ENCODE measurements around the gene ZNF705A. TPM values are rescaled to one million over a fixed set of nuclear protein-coding genes. Genes with fewer than 3 reads are reported as not detected.
"Not testable (repeated sequence)": the region's sequence is repeated elsewhere in the genome, so short reads cannot be mapped to it uniquely, and the experiment has no call there.

ZNF705A gene
- total and polyA plus RNA-seq, 9 donors = 0.24 to 0.59 TPM; not detected in 7

- Histone ChIP-seq H3K36me3 (ENCODE audit: control insufficient read depth, insufficient read depth, low read length) (no peaks in the 10 kb centered on the region), H3K4me3 (ENCODE audit: low read length) (no peak overlapping the region)
- no peak for DNase-seq
Measured at GRCh38 chr12:8143261-8143660, 13.6 kb upstream of the ZNF705A start.

GRCh38 chr12:8145754-8146441 lies 10.9 kb upstream of the ZNF705A start:
- Histone ChIP-seq H3K36me3 (ENCODE audit: control insufficient read depth, insufficient read depth, low read length) (no peaks in the 10 kb centered on the region), H3K27me3 (ENCODE audit: control insufficient read depth, insufficient read depth, low read length) (no peaks in the 10 kb centered on the region), H3K27ac (ENCODE audit: low read length) (no peak overlapping the region), H3K9me3 (replicated peaks; ENCODE audit: control insufficient read depth, low read depth, low read length) (peaks cover 2% of the 10 kb centered on the region), H3K4me3 (ENCODE audit: low read length) (no peak overlapping the region), H3K4me1 (ENCODE audit: control insufficient read depth, insufficient read depth, low read length) (peaks cover 11% of the 10 kb centered on the region)
- 46% methylated on average over 19 of the region's 19 CpGs for WGBS (ENCODE audit: insufficient coverage)
- peak; percentile 50 for DNase-seq

More at GRCh38 chr12:8143261-8143660, 13.6 kb upstream of the ZNF705A start:
- no peaks in the 10 kb centered on the region for H3K27me3 ChIP-seq (ENCODE audit: control insufficient read depth, insufficient read depth, low read length)
- peaks cover 11% of the 10 kb centered on the region for H3K4me1 ChIP-seq (ENCODE audit: control insufficient read depth, insufficient read depth, low read length)
- H3K27ac ChIP-seq (ENCODE audit: low read length) = no peak overlapping the region
- H3K9me3 ChIP-seq (replicated peaks; ENCODE audit: control insufficient read depth, low read depth, low read length) = peaks cover 2% of the 10 kb centered on the region

- Histone ChIP-seq H3K4me3 (ENCODE audit: low read length) (no peak overlapping the region), H3K36me3 (ENCODE audit: control insufficient read depth, insufficient read depth, low read length) (no peaks in the 10 kb centered on the region), H3K9me3 (replicated peaks; ENCODE audit: control insufficient read depth, low read depth, low read length) (peaks cover 2% of the 10 kb centered on the region), H3K27ac (ENCODE audit: low read length) (no peak overlapping the region), H3K27me3 (ENCODE audit: control insufficient read depth, insufficient read depth, low read length) (no peaks in the 10 kb centered on the region), H3K4me1 (ENCODE audit: control insufficient read depth, insufficient read depth, low read length) (peaks cover 11% of the 10 kb centered on the region)
- no peak for DNase-seq
- WGBS (ENCODE audit: insufficient coverage) = 80% methylated on average over 1 of the region's 4 CpGs
Measured at GRCh38 chr12:8146442-8146771, 10.4 kb upstream of the ZNF705A start.

GRCh38 chr12:8154526-8154925 lies 2.3 kb upstream of the ZNF705A start:
- H3K27me3 ChIP-seq (ENCODE audit: control insufficient read depth, insufficient read depth, low read length) = no peaks in the 10 kb centered on the region
- H3K4me3 ChIP-seq (ENCODE audit: low read length) = no peak overlapping the region
- H3K36me3 ChIP-seq (ENCODE audit: control insufficient read depth, insufficient read depth, low read length) = no peaks in the 10 kb centered on the region
- no peak for DNase-seq
- no peaks in the 10 kb centered on the region for H3K9me3 ChIP-seq (replicated peaks; ENCODE audit: control insufficient read depth, low read depth, low read length)
- no peak overlapping the region for H3K27ac ChIP-seq (ENCODE audit: low read length)
- no peaks in the 10 kb centered on the region for H3K4me1 ChIP-seq (ENCODE audit: control insufficient read depth, insufficient read depth, low read length)

- no CpG with 5 or more reads among the region's 2 CpGs for WGBS (ENCODE audit: insufficient coverage)
- Histone ChIP-seq H3K27me3 (ENCODE audit: control insufficient read depth, insufficient read depth, low read length) (no peaks in the 10 kb centered on the region), H3K4me3 (ENCODE audit: low read length) (no peak overlapping the region), H3K27ac (ENCODE audit: low read length) (no peak overlapping the region), H3K36me3 (ENCODE audit: control insufficient read depth, insufficient read depth, low read length) (no peaks in the 10 kb centered on the region), H3K4me1 (ENCODE audit: control insufficient read depth, insufficient read depth, low read length) (no peaks in the 10 kb centered on the region), H3K9me3 (replicated peaks; ENCODE audit: control insufficient read depth, low read depth, low read length) (no peaks in the 10 kb centered on the region)
- DNase-seq = no peak
Measured at GRCh38 chr12:8156416-8156815, 399 bp upstream of the ZNF705A start.

- no peak for DNase-seq
- no peaks in the 10 kb centered on the region for H3K36me3 ChIP-seq (ENCODE audit: control insufficient read depth, insufficient read depth, low read length)
- H3K4me1 ChIP-seq (ENCODE audit: control insufficient read depth, insufficient read depth, low read length) = no peaks in the 10 kb centered on the region
- H3K27ac ChIP-seq (ENCODE audit: low read length) = no peak overlapping the region
- H3K9me3 ChIP-seq (replicated peaks; ENCODE audit: control insufficient read depth, low read depth, low read length) = no peaks in the 10 kb centered on the region
- H3K4me3 ChIP-seq (ENCODE audit: low read length) = no peak overlapping the region
- no peaks in the 10 kb centered on the region for H3K27me3 ChIP-seq (ENCODE audit: control insufficient read depth, insufficient read depth, low read length)
Measured at GRCh38 chr12:8157484-8158198, 826 bp downstream of the ZNF705A start.

- H3K4me1 ChIP-seq (ENCODE audit: control insufficient read depth, insufficient read depth, low read length); DNase-seq; H3K9me3 ChIP-seq (replicated peaks; ENCODE audit: control insufficient read depth, low read depth, low read length); H3K4me3 ChIP-seq (ENCODE audit: low read length); H3K36me3 ChIP-seq (ENCODE audit: control insufficient read depth, insufficient read depth, low read length); H3K27me3 ChIP-seq (ENCODE audit: control insufficient read depth, insufficient read depth, low read length); H3K27ac ChIP-seq (ENCODE audit: low read length): not testable (repeated sequence)
- whole genome bisulfite sequencing (ENCODE audit: insufficient coverage) = no CpG with 5 or more reads among the region's 2 CpGs
Measured at GRCh38 chr12:8172911-8173310, 16.1 kb downstream of the ZNF705A start.

- peak overlapping the region; percentile 59 for H3K4me3 ChIP-seq (ENCODE audit: low read length)
- H3K27me3 ChIP-seq (ENCODE audit: control insufficient read depth, insufficient read depth, low read length); H3K27ac ChIP-seq (ENCODE audit: low read length); H3K9me3 ChIP-seq (replicated peaks; ENCODE audit: control insufficient read depth, low read depth, low read length); H3K36me3 ChIP-seq (ENCODE audit: control insufficient read depth, insufficient read depth, low read length); H3K4me1 ChIP-seq (ENCODE audit: control insufficient read depth, insufficient read depth, low read length): not testable (repeated sequence)
- DNase-seq = peak; percentile 37
- WGBS (ENCODE audit: insufficient coverage) = 3% methylated on average over 29 of the region's 43 CpGs
Measured at GRCh38 chr12:8179989-8180585, 23.3 kb downstream of the ZNF705A start.

GRCh38 chr12:8181271-8181670 lies 24.5 kb downstream of the ZNF705A start:
- H3K36me3 ChIP-seq (ENCODE audit: control insufficient read depth, insufficient read depth, low read length); H3K27me3 ChIP-seq (ENCODE audit: control insufficient read depth, insufficient read depth, low read length); H3K27ac ChIP-seq (ENCODE audit: low read length); DNase-seq; H3K4me3 ChIP-seq (ENCODE audit: low read length); H3K9me3 ChIP-seq (replicated peaks; ENCODE audit: control insufficient read depth, low read depth, low read length); H3K4me1 ChIP-seq (ENCODE audit: control insufficient read depth, insufficient read depth, low read length): not testable (repeated sequence)

- H3K4me3 ChIP-seq (ENCODE audit: low read length); H3K4me1 ChIP-seq (ENCODE audit: control insufficient read depth, insufficient read depth, low read length); H3K27ac ChIP-seq (ENCODE audit: low read length); H3K9me3 ChIP-seq (replicated peaks; ENCODE audit: control insufficient read depth, low read depth, low read length); DNase-seq; H3K27me3 ChIP-seq (ENCODE audit: control insufficient read depth, insufficient read depth, low read length); H3K36me3 ChIP-seq (ENCODE audit: control insufficient read depth, insufficient read depth, low read length): not testable (repeated sequence)
- WGBS (ENCODE audit: insufficient coverage) = no CpG with 5 or more reads among the region's 7 CpGs
Measured at GRCh38 chr12:8182923-8183322, 26.1 kb downstream of the ZNF705A start.

All from muscle of leg (tissue), 11 donors.